T-helper 2 cell treated with Interferon-gamma antibody and Interleukin-4, amounts not matched to agents 100 ng/mL and 5 ng/mL, for 36 hours (primary cell): ENCODE measurements around the gene ITPKB. TPM values are rescaled to one million over a fixed set of nuclear protein-coding genes. Genes with fewer than 3 reads are reported as not detected.

Experiments used
- intact Hi-C: fragments of 100-400 bp; cut with micrococcal nuclease; formaldehyde crosslinking; loops from one replicate; pipeline ENCODE4 v1.15.1; 2023
- total RNA-seq: library from RNA; stranded (reverse); gene quantifications from 2 replicates; pipeline ENCODE4 v1.2.3, GENCODE V29; 2022

ITPKB gene
- total RNA-seq, 1 donor from 2014 or later = 36.2 TPM

DNA sequence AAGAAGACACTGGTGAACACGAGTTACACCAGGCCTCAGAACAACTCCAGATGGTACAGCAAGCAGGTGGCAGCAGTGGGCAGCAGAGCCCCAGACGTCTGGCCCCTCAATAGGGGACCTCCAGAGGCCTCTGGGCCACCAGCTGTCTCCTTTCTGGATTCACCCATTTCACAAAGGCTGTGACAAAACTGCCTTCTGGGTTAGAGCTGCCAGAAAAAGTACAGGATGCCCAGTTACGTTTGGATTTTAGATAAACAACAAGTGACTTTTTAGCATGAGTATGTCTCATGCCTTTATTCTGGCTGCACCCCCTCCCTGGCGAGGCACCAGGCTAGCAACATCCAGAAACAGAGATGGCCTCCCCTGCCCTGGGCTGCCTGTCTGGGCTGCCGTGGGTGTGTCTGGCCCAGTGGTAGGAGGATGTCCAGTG is 30.1 kb downstream of the ITPKB start:
- intact Hi-C loops = loop anchor here (10.0 kb wide), 2 partner anchors 644 to 1284 kb away; partner anchors contain the start of genes H3-3A and LBR

DNA sequence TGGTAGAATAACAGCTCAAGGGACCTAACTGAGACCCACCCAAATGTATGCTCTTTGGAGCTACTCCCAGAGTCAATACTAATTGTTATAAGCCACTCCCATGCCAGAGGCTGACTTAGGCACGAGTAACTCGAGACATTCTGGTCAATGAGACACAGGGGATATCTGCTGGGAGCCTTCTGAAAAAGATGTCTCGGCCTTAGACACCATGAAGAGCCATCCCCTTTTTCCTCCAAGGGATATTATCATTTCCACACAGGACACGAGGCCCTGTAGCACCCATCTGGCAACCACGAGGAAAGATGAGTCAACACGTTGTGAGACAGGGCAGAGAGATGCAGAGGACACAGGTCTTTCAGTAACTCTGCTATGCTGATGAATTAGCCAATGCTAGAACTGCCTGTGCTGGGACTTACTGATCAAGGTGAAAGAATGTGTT is 30.7 kb downstream of the ITPKB start:
- intact Hi-C loops = loop anchor here (10.0 kb wide), 2 partner anchors 644 to 1284 kb away; partner anchors contain the start of genes H3-3A and LBR

DNA sequence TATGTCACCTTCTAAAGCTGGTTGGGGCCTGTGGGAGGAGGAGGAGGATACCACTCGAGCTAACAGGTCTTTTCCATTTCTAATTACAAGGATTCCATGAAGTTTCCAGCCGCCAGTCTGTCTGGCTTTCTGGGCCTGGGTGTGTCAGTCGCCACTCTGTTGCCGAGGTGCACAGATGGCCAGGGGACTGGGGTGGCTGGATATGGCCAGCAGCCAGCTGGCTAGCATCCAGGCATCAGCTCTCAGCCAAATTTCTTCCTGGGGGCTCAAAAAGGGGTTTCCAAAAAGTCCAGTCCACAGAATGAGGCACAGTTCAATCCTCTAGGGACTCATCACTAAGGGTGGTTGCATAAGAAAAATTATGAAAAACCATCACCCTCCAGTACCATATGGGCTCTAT is 32.4 kb downstream of the ITPKB start:
- intact Hi-C loops = loop anchor here (10.0 kb wide), 2 partner anchors 642 to 1282 kb away; partner anchors contain the start of genes H3-3A and LBR

DNA sequence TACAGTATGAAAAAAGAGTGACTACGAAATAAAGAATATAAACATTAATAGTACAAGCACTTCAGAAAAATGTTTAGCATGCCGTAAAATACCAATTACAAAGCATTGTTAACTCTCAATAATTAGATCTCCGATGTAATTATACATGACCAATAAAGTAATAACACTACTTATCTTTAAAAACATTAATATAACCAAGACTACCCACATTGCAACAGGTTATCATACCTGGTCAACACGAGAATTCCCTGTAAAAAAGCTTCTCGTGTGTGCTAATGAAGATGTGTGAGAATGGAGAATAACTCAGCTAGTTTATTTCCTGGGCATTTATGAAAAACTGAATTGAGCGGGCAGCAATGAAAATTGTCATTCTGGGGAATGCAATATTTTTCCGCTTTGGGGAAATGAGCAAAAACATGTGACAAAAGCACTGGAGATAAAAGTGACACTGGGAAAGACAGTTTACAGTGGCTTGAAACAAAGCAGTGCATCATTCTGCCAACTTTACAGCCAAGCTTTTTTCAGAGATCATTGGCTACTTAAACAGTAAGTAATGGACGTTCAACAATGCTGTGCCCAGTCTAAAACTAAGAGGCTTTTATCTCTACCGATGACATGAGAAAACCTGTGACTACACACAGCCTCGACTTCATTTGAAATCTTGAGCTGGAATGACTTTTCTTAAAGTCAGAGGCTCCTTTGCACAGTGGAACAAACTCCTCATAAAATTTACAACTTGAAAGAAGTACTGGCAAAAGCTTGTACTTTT is 34.7 kb downstream of the ITPKB start:
- intact Hi-C loops = loop anchor here (10.0 kb wide), 2 partner anchors 640 to 1280 kb away; partner anchors contain the start of genes H3-3A and LBR

DNA sequence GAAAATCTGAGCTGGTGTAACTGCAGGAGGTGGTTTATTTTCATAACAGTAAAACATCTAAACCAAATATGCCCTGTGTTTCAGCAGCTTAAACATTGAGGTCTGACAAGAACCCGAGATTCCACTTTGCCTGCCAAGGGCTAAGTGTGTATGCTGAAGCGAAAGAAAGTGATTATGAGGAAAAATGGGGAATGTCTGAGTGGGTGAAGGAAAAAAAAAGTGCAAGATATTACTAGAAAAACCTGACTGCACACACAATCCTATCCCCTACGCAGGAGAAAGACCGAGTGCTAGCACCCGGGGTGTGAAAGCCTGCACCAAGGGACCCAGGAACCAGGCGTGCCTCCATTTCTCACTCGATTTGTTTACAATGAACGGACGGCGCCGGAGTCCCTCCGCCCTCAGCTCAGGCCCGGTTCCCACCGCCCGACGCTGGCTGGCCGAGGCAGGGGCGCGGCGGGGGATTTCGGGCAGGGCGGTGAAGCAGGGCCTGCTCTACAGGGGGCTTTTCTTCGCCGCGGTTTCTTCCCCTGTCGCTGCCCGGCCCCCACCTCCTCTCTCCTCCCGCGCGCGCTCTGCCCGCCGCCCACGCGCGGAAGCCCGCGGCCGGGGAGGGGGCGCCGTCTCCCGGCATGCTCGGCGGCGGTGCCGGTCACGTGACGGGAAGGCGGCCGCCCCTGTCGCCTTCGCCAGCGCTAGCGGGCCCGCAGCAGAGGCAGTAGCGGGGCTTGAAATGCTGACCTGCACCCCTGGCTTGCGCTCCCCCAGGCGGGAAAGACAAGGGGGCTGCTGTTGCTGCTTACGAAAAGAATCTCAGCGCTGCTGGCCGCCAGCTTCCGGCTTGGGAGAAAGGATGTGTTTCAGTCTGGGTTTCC is 35.9 kb downstream of the ITPKB start:
- intact Hi-C loops = loop anchor here (1.0 to 10.0 kb wide), 5 partner anchors 28 to 1278 kb away; partner anchors contain the start of genes H3-3A, ITPKB and LBR

DNA sequence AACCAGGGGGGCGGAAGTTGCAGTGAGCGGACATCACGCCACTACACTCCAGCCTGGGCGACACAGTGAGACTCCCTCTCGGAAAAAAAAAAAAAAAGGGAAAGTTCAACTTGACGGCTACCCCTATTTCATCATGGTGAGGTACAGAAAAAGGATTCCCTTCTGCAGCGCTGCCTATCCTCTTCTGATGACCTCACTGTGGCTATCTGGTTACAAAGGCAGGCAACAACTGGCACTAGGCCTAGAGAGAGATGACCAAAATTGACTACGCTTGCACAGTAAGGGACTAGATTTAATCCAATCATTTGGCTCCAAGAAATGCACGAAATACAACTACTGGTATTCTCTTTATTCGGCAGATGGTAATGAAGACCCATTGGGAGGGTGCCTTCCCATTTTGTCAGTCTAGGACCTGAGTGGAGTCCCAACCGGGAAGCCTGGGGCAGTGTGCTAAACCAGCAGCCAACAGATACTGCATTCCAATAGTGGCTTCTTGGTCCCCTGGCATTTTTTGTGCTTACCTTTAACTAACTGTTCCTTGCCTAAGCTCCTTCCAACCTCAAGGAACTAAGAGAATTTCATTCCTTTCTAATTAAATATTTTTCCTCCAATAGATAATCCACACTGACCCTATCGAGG is 36.6 kb downstream of the ITPKB start:
- intact Hi-C loops = loop anchor here (2.0 to 10.0 kb wide), 3 partner anchors 126 to 1278 kb away; partner anchors contain the start of genes H3-3A and LBR

DNA sequence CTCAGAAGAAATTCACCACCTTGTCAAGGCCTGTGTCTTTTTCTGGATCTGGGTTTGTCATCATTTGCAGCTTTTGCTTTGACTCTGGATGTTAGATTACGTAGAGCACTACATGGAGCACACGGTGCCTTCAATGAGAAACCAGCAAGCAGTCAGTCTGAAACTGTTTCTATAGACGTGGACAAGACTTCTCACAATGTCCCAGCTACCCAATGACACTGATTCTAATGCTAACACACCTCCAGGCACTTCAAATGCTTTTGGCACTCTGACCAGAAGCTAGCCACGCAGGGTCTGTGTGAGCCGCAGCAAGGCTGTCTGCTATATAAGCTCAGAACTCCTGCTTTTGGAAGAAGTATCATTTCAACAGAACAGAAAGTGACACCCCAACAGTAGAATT is 38.2 kb downstream of the ITPKB start:
- intact Hi-C loops = loop anchor here (10.0 kb wide), 2 partner anchors 636 to 1276 kb away; partner anchors contain the start of genes H3-3A and LBR

DNA sequence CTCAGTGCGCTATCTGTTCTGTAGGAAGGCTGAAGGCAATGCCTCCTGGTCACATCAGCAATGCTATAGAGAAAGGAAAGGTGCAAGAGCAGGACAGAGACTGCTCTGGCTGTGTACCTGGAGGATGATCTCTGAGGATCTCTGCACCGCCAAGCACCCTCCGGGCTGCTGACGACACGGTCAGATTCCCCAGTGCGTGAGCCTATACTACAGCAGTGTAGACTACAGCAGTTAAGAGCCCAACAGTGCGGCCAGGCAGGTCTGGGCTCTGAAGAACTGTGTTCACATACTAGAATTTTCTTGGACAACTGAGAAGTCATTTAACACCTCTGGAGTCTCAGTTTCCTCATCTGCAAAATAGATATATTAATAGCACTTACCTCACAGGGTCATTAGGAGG is 39.9 kb downstream of the ITPKB start:
- intact Hi-C loops = no loop called here

DNA sequence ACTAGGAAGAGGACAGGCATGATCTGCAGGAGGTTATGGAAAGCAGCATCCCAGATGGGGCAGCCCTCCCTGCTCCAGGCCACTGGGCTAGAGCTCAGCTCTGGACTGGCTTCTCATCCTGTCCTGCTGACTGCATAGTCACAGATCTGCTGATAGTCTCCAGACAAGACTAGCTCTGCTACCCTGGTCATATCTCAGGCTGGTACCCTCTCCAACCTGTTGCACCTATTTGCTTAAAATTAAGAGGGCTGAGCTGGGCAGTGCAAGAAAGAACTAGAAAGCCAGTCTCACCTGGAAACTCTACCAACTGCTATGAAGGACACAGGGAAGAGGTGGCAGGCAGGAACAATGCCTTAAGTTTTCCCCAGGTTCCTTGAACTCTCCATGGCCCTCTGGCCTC is 40.4 kb downstream of the ITPKB start:
- intact Hi-C loops = no loop called here

DNA sequence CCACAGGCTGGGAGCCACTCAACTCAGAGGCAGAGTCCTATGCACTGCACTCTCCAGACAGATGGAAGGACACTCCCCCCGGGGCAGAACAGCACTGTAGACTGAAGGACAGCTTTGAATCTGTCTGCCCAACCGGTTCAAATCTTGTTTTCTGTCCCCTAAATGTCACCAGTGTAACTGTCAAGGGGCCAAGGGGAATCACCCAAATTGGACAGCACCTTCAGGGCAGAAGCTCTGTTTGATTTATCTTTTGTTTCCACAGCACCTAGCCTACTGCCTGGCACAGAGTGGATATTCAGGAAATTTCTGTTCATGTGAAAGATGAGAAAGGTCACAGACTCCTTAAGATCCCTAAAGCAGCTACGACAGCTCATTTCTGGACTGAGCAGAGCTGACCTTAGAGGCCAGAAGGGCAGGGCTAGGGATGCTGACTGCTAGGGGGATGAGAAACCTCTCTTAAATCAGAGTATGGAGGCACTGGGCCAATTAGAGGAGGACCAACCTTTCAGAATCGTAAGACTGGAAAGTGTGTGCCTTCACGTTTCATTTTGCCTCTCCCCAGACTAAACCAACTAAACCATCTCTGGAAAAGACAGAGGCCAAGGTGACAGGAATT is 41.0 kb downstream of the ITPKB start:
- intact Hi-C loops = no loop called here

DNA sequence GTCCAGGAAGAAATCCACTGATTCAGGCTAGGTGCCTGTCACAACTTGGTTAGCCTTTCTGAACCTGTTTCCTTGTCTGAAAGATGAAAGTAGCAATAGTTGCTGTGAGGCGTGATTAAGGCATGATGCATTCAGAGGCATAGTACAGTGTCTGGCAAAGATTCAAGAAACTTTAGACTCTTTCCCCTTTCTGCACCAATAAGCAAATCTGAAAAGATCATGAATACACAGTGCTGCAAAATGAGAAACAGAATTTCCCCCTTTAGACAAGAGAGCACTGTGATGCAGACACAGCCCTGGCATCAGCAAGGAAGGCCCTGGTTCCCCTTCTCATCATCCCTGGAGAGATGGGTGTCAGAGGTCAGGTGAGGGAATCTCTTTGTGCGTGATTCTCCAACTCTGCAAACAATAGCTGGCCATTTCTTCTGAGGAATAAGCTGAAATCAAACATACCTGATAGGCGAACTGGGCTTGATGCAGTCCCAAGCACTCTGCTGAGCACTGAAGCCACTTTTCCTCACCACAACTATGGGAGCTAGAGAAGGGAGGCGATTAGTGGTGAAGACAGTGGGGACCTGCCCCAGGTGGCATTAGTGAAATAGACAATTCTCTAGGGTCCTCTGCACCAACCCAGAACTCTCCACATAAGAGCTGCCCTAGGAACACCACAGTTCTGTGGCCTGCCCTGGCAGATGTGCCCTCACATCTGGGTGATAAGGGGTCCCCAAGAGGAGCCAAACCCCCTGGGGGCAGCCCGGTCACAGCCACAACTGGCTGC is 41.7 kb downstream of the ITPKB start:
- intact Hi-C loops = no loop called here

DNA sequence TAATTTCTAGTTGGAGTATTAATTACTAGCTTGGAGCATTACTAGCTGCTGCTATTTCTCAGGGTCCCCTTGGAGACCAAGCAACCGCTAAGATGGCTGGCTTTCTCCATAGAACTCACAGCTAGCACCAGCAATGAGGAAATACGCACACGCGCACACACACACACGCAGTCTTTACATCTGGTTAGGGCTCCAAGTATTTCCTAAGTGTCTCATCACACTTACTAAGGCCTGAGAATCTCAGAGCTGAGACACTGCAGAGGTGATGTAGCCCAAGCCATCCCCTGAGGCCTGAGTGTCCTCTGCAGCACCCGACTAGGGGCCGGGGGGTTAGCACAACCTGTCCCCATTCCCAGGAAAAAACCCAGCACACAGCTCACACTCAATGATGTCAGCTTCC is 42.5 kb downstream of the ITPKB start:
- intact Hi-C loops = no loop called here

DNA sequence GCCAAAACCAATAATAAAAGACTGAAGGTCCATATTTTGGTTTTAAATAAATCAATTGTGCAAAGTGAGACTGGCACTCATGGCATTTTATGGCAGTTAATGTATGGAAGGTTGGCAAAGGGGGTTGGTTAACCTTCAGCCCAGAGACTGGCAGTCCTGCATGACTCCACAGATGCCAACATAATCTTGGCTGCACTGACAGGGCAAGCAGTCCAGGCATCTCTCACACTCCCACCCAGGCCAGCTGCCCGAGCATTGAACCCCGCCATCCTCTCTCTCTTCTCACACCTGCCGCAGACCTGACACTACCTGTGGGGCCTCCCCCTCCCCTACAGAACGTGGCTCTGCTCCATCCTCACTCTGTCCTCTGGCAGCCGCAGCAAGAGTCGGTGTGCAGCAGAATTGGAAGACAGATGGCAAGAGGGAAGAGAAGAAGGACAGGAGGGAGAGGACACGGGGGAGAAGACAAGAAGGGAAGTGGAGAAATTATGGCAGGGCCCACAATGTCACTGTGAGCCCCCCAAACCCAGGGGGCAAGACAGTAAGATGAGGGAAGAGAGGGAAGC is 43.7 kb downstream of the ITPKB start:
- intact Hi-C loops = no loop called here

DNA sequence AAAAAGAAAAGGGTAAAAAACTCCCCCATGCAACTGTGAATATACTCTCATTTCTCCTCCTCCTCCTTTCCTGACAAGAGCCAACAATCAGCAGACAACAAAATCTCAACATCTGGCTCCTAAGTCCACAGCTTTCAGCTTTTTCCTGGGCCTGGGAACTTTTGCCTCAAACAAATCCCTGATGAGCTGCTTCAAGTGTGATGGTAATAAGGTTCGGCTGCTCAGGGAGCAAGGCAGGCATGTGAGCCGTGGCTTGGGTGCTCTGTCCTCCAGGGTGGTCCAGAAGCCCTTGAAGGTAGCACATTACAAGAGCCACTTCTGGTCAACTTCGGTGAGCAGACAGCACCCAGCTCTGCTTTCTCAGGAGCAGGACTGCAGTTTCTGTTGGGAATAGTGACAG is 46.3 kb downstream of the ITPKB start:
- intact Hi-C loops = loop anchor here (5.0 kb wide), 1 partner anchor 41 kb away; no protein-coding TSS in a partner anchor

DNA sequence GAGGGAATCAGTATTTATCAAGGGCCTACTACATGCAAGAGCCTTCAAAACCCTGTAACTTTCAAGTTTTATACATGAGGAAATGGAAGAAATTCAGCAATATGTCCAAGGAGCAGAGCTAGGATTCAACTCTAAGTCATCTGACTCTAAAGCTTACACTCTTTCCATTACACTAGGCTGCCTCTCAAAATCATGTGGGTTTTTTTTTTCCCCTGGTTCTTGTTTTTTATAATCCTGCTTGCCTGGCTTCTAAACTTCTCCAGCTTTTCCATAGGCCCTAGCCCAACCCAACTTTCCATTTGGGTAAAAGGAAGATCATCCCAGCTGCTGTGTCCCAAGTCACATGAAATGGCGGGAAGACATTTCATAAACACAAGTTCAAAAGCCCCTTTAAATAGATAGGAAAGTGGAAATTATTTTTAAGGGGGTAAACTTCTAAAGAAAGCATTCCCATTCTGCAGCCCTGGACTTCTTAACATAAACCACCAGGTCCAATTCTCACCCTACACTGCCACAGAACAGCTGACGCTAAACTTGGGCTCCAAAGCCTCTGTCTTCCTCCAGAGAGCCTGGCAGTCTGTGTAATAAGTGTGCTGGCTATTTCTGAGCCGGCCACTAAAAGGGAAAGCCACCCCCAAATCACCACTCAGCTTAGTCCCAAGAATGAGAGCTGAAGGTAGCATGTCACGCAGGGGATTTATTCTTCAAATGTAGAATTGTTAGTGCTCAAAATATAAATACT is 46.9 kb downstream of the ITPKB start:
- intact Hi-C loops = loop anchor here (5.0 kb wide), 1 partner anchor 40 kb away; no protein-coding TSS in a partner anchor

DNA sequence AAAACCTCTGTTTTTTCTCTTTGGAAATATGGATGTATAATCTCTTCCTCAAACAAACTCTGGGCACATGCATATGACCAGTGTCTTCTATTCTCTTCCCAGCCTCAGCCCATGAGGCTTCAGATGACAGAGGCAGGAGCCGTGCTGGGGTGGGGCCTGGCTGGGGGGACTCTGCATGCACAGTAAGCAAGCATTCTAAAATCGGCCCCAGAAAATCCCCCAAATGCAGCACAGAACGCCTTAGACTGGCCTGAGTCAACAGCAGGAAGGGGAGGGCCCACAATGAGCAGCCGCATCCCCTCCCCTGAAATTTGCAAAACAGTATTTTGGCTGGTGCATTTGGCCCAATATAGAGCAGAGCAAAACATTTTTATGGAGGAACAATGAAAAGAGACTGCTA is 47.8 kb downstream of the ITPKB start:
- intact Hi-C loops = loop anchor here (1.0 to 5.0 kb wide), 2 partner anchors 16 to 39 kb away; no protein-coding TSS in a partner anchor

DNA sequence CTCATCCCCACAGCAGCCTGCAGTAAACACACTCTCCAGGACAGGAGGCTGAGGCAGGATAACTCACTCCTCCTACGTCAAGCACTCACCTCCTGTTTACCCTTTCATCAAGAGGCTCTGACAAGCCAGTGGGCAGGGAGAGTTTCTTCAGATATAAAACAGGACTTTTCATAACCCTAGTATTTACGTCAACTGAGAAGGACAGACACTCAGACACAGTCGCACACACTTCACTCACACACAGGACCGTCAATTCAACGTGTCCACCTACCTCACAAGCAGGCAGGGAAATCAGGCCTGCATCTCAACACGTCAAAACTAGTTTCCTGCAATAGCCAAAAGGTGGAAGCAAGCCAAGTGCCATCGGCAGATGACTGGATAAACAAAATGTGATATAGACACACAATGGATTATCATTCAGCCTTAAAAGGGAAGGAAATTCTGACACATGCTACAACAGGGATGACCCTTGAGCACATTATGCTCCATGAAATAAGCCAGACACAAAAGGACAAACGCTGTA is 48.6 kb downstream of the ITPKB start:
- intact Hi-C loops = loop anchor here (5.0 kb wide), 1 partner anchor 38 kb away; no protein-coding TSS in a partner anchor

DNA sequence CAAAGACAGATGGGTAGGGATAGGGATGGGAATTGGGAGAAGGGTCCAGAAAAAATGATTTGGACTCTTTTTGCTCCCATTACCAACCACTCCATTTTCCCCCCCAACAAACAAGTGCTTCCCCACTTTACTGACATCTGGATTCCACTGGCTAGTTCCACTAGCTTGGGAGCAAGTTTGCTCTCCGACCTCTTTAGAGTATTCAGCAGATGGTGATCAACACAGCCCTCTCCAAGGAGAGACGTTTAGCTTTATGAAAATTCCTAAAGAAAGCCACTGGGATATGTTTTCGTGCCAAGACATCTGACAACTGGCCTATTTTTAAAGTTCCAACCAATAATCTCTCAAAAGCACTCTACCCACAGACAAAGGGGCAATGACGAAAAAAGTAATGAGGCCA is 50.3 kb downstream of the ITPKB start:
- intact Hi-C loops = no loop called here
